ENCODE measurements around the gene SLC35G3.
"Not testable (repeated sequence)": the region's sequence is repeated elsewhere in the genome, so short reads cannot be mapped to it uniquely, and the experiment has no call there.

Gene SLC35G3

GRCh38 chr17:35212668-35213067, 18.5 kb upstream of the SLC35G3 start:
- TF ChIP-seq CTCF (IDR thresholded peaks at IDR 0.05; ENCODE audit: insufficient read depth, low read depth, low read length, missing control alignments): no peak
- H3K4me3 ChIP-seq (ENCODE audit: low read depth, low read length): no peak overlapping the region
- DNase-seq (ENCODE audit: low read depth): no peak

GRCh38 chr17:35210741-35211140, 16.5 kb upstream of the SLC35G3 start:
- no peak for TF ChIP-seq CTCF (IDR thresholded peaks at IDR 0.05; ENCODE audit: insufficient read depth, low read depth, low read length, missing control alignments)
- DNase-seq (ENCODE audit: low read depth): no peak

GRCh38 chr17:35202582-35202981, 8.4 kb upstream of the SLC35G3 start:
- H3K4me3 ChIP-seq (ENCODE audit: low read depth, low read length); DNase-seq (ENCODE audit: low read depth): not testable (repeated sequence)

More at GRCh38 chr17:35210741-35211140, 16.5 kb upstream of the SLC35G3 start:
- no peak overlapping the region for H3K4me3 ChIP-seq (ENCODE audit: low read depth, low read length)

DNA sequence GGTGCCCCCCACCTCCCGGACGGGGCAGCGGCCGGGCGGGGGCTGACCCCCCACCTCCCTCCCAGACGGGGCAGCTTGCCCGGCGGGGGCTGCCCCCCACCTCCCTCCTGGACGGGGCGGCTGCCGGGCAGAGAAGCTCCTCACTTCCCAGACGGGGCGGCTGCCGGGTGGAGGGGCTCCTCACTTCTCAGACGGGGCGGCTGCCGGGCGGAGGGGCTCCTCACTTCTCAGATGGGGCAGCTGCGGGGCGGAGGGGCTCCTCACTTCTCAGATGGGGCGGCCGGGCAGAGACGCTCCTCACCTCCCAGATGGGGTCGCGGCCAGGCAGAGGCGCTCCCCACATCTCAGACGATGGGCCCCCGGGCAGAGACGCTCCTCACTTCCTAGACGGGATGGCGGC, 869 bp upstream of the SLC35G3 start:
- not testable (repeated sequence) for DNase-seq (ENCODE audit: low read depth); H3K4me3 ChIP-seq (ENCODE audit: low read depth, low read length)

- no peak for DNase-seq (ENCODE audit: low read depth)
- H3K4me3 ChIP-seq (ENCODE audit: low read depth, low read length): no peak overlapping the region
- TF ChIP-seq CTCF (IDR thresholded peaks at IDR 0.05; ENCODE audit: insufficient read depth, low read depth, low read length, missing control alignments): no peak
Measured at GRCh38 chr17:35192708-35193107, 1.5 kb downstream of the SLC35G3 start.

DNA sequence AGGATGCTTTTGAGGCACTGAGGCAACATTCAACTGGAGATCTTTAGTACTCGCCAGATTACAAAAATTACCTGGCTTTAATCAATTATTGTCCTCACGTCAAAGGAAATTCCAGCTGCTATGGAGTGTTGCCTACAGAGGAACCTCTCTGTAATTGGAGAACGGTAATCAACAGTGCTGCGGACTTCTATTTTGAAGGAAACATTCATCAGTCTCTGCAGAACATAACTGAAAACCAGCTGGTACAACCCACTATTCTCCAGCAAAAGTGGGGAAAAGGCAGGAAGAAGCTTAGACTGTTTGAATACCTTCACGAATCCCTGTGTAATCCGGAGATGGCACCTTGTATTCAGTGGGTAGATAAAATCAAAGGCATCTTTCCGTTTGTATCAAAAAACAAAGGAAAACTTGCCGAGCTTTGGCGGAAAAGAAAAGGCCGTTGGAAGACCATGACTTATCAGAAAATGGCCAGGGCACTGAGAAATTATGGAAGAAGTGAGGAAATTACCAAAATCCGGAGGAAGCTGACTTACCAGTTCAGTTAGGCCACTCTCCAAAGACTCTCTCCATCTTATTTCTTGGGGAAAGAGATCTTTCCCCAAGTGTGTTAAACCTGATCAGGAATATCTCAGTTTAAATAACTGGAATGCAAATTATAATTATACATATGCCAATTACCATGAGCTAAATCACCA, 3.0 kb downstream of the SLC35G3 start:
- TF ChIP-seq CTCF (IDR thresholded peaks at IDR 0.05; ENCODE audit: insufficient read depth, low read depth, low read length, missing control alignments): no peak
- no peak overlapping the region for H3K4me3 ChIP-seq (ENCODE audit: low read depth, low read length)
- no peak for DNase-seq (ENCODE audit: low read depth)

DNA sequence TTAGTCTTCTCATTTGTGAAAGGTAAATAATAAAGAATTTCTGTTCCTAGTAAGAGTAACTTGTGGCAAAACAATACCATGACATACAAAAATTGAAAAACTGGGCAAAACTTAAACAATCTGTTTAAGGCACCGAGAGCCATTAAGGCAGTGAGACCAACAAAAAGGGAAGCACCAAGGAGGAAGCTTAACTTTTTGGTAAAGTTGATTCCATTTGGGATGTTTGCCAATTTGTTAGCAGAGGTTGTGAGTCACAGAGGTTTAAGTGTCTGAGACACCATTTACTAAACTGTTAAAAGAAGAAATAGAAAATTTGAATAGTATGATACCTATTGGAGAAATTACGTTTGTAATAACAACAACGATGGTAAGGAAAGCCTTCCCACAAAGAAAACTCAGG, 4.9 kb downstream of the SLC35G3 start:
- no peak for DNase-seq (ENCODE audit: low read depth)
- TF ChIP-seq CTCF (IDR thresholded peaks at IDR 0.05; ENCODE audit: insufficient read depth, low read depth, low read length, missing control alignments): no peak
- H3K4me3 ChIP-seq (ENCODE audit: low read depth, low read length): no peak overlapping the region

- TF ChIP-seq CTCF (IDR thresholded peaks at IDR 0.05; ENCODE audit: insufficient read depth, low read depth, low read length, missing control alignments): no peak
- DNase-seq (ENCODE audit: low read depth): no peak
- no peak overlapping the region for H3K4me3 ChIP-seq (ENCODE audit: low read depth, low read length)
Measured at GRCh38 chr17:35188111-35188510, 6.1 kb downstream of the SLC35G3 start.

Data from GM12865 (cell line).